ENCODE data around the gene TMEM179B. TPM values are rescaled to one million over a fixed set of nuclear protein-coding genes. Genes with fewer than 3 reads are reported as not detected.
A peak's percentile ranks its signal among the peaks of the same experiment; 100 is the strongest.

The TMEM179B gene
- total and polyA plus RNA-seq, 9 of the 15 experiments (the other 6 are each of a cell fraction or from before 2014, with no cell fraction given), result 27.7 to 105 (median 37.0) TPM

GRCh38 chr11:62831520-62832335, 44.5 kb downstream of the TMEM179B start, which contains the start of gene STX5 (continued):
- TF ChIP-seq, protein P1, sequence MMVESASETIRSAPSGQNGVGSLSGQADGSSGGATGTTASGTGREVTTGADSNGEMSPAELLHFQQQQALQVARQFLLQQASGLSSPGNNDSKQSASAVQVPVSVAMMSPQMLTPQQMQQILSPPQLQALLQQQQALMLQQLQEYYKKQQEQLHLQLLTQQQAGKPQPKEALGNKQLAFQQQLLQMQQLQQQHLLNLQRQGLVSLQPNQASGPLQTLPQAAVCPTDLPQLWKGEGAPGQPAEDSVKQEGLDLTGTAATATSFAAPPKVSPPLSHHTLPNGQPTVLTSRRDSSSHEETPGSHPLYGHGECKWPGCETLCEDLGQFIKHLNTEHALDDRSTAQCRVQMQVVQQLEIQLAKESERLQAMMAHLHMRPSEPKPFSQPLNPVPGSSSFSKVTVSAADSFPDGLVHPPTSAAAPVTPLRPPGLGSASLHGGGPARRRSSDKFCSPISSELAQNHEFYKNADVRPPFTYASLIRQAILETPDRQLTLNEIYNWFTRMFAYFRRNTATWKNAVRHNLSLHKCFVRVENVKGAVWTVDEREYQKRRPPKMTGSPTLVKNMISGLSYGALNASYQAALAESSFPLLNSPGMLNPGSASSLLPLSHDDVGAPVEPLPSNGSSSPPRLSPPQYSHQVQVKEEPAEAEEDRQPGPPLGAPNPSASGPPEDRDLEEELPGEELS (CRISPR knock-in tag; IDR thresholded peaks at IDR 0.05; ENCODE audit: borderline replicate concordance), result no peak
- TF ChIP-seq THRAP3 (IDR thresholded peaks at IDR 0.05; ENCODE audit: borderline replicate concordance) (no peak), GABPA (tag; conservative IDR thresholded peaks at IDR 0.05; ENCODE audit: low read depth) (peak; percentile 97), TBP (optimal IDR thresholded peaks at IDR 0.05; ENCODE audit: low read depth, low read length) (no peak), CREB1 (IDR thresholded peaks at IDR 0.05) (peak; percentile 94), CREB1 (CRISPR knock-in tag; IDR thresholded peaks at IDR 0.05) (peak; percentile 94), KDM4B (IDR thresholded peaks at IDR 0.05; ENCODE audit: borderline replicate concordance in 2 of 2, low read depth in 1 of 2) (no peak; a peak in 1 of 4 replicates), HDAC2 (IDR thresholded peaks at IDR 0.05) (no peak), NFYB (IDR thresholded peaks at IDR 0.05; ENCODE audit: extremely low read depth, insufficient read length) (peak; percentile 95), FOSL1 (tag; conservative IDR thresholded peaks at IDR 0.05) (peak; percentile 68)
- TF ChIP-seq, protein P2, sequence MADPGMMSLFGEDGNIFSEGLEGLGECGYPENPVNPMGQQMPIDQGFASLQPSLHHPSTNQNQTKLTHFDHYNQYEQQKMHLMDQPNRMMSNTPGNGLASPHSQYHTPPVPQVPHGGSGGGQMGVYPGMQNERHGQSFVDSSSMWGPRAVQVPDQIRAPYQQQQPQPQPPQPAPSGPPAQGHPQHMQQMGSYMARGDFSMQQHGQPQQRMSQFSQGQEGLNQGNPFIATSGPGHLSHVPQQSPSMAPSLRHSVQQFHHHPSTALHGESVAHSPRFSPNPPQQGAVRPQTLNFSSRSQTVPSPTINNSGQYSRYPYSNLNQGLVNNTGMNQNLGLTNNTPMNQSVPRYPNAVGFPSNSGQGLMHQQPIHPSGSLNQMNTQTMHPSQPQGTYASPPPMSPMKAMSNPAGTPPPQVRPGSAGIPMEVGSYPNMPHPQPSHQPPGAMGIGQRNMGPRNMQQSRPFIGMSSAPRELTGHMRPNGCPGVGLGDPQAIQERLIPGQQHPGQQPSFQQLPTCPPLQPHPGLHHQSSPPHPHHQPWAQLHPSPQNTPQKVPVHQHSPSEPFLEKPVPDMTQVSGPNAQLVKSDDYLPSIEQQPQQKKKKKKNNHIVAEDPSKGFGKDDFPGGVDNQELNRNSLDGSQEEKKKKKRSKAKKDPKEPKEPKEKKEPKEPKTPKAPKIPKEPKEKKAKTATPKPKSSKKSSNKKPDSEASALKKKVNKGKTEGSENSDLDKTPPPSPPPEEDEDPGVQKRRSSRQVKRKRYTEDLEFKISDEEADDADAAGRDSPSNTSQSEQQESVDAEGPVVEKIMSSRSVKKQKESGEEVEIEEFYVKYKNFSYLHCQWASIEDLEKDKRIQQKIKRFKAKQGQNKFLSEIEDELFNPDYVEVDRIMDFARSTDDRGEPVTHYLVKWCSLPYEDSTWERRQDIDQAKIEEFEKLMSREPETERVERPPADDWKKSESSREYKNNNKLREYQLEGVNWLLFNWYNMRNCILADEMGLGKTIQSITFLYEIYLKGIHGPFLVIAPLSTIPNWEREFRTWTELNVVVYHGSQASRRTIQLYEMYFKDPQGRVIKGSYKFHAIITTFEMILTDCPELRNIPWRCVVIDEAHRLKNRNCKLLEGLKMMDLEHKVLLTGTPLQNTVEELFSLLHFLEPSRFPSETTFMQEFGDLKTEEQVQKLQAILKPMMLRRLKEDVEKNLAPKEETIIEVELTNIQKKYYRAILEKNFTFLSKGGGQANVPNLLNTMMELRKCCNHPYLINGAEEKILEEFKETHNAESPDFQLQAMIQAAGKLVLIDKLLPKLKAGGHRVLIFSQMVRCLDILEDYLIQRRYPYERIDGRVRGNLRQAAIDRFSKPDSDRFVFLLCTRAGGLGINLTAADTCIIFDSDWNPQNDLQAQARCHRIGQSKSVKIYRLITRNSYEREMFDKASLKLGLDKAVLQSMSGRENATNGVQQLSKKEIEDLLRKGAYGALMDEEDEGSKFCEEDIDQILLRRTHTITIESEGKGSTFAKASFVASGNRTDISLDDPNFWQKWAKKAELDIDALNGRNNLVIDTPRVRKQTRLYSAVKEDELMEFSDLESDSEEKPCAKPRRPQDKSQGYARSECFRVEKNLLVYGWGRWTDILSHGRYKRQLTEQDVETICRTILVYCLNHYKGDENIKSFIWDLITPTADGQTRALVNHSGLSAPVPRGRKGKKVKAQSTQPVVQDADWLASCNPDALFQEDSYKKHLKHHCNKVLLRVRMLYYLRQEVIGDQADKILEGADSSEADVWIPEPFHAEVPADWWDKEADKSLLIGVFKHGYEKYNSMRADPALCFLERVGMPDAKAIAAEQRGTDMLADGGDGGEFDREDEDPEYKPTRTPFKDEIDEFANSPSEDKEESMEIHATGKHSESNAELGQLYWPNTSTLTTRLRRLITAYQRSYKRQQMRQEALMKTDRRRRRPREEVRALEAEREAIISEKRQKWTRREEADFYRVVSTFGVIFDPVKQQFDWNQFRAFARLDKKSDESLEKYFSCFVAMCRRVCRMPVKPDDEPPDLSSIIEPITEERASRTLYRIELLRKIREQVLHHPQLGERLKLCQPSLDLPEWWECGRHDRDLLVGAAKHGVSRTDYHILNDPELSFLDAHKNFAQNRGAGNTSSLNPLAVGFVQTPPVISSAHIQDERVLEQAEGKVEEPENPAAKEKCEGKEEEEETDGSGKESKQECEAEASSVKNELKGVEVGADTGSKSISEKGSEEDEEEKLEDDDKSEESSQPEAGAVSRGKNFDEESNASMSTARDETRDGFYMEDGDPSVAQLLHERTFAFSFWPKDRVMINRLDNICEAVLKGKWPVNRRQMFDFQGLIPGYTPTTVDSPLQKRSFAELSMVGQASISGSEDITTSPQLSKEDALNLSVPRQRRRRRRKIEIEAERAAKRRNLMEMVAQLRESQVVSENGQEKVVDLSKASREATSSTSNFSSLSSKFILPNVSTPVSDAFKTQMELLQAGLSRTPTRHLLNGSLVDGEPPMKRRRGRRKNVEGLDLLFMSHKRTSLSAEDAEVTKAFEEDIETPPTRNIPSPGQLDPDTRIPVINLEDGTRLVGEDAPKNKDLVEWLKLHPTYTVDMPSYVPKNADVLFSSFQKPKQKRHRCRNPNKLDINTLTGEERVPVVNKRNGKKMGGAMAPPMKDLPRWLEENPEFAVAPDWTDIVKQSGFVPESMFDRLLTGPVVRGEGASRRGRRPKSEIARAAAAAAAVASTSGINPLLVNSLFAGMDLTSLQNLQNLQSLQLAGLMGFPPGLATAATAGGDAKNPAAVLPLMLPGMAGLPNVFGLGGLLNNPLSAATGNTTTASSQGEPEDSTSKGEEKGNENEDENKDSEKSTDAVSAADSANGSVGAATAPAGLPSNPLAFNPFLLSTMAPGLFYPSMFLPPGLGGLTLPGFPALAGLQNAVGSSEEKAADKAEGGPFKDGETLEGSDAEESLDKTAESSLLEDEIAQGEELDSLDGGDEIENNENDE (IDR thresholded peaks at IDR 0.05; ENCODE audit: low read depth, low read length), result no peak
- TF ChIP-seq, protein P3, sequence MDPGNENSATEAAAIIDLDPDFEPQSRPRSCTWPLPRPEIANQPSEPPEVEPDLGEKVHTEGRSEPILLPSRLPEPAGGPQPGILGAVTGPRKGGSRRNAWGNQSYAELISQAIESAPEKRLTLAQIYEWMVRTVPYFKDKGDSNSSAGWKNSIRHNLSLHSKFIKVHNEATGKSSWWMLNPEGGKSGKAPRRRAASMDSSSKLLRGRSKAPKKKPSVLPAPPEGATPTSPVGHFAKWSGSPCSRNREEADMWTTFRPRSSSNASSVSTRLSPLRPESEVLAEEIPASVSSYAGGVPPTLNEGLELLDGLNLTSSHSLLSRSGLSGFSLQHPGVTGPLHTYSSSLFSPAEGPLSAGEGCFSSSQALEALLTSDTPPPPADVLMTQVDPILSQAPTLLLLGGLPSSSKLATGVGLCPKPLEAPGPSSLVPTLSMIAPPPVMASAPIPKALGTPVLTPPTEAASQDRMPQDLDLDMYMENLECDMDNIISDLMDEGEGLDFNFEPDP (CRISPR knock-in tag; IDR thresholded peaks at IDR 0.05), result no peak
